Measurements from ENCODE around the gene PERP. TPM values are rescaled to one million over a fixed set of nuclear protein-coding genes. Genes with fewer than 3 reads are reported as not detected.
"Not testable (repeated sequence)": the region's sequence is repeated elsewhere in the genome, so short reads cannot be mapped to it uniquely, and the experiment has no call there.

Gene PERP
- total RNA-seq, 2 donors from 2014 or later, result 21.1 to 23.7 TPM

DNA sequence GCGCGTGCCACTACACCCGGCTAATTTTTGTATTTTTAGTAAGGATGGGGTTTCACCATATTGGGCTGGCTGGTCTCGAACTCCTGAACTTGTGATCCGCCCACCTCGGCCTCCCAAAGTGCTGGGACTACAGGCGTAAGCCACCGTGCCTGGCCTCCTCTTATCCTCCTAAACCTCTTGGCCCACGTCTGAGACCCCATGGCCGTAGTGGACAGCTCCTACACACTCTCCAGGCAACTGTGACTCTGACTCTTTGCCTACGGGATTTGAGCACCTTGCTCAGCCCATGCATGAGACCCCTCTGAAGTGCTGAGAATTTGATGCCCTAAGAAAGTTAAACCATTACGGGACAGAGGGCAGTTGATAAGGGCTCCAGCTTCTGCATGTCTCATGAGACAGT, 25.0 kb downstream of the PERP start:
- no peak overlapping the region for H3K27ac ChIP-seq
- no peaks in the 10 kb centered on the region for H3K36me3 ChIP-seq
- no peaks in the 10 kb centered on the region for H3K27me3 ChIP-seq (replicated peaks; ENCODE audit: insufficient read depth)
- TF ChIP-seq CTCF (IDR thresholded peaks at IDR 0.05), result no peak
- H3K4me3 ChIP-seq, result no peak overlapping the region
- peaks cover 4% of the 10 kb centered on the region for H3K9me3 ChIP-seq
- H3K4me1 ChIP-seq (ENCODE audit: control insufficient read depth in 1 of 2, low read depth in 2 of 2), result no peaks in the 10 kb centered on the region
- no peak for DNase-seq (ENCODE audit: low spot score)
- ATAC-seq (ENCODE audit: insufficient number of reproducible peaks, low FRiP score, low read depth), result no peak

DNA sequence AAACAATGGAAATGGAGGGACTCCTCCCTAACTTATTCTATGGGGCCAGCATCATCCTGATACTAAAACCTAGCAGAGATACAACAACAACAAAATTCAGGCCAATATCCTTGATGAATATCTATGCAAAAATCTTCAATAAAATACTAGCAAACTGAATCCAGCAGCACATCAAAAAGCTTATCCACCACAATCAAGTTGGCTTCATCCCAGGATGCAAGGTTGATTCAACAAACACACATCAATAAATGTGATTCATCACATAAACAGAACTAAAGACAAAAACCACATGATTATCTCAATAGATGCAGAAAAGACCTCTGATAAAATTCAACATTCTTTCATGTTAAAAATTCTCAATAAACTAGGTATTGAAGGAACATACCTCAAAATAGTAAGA, 27.7 kb downstream of the PERP start:
- H3K9me3 ChIP-seq; H3K27ac ChIP-seq; ATAC-seq (ENCODE audit: insufficient number of reproducible peaks, low FRiP score, low read depth); H3K4me1 ChIP-seq (ENCODE audit: control insufficient read depth in 1 of 2, low read depth in 2 of 2); H3K36me3 ChIP-seq; DNase-seq (ENCODE audit: low spot score); H3K27me3 ChIP-seq (replicated peaks; ENCODE audit: insufficient read depth); H3K4me3 ChIP-seq: not testable (repeated sequence)

- no peak overlapping the region for H3K27ac ChIP-seq
- ATAC-seq (ENCODE audit: insufficient number of reproducible peaks, low FRiP score, low read depth) (no peak), DNase-seq (ENCODE audit: low spot score) (no peak)
- no peaks in the 10 kb centered on the region for H3K36me3 ChIP-seq
- H3K4me3 ChIP-seq, result no peak overlapping the region
- H3K4me1 ChIP-seq (ENCODE audit: control insufficient read depth in 1 of 2, low read depth in 2 of 2), result no peaks in the 10 kb centered on the region
- no peak for TF ChIP-seq CTCF (IDR thresholded peaks at IDR 0.05)
- H3K27me3 ChIP-seq (replicated peaks; ENCODE audit: insufficient read depth), result no peaks in the 10 kb centered on the region
- H3K9me3 ChIP-seq, result peaks cover 4% of the 10 kb centered on the region
Measured at GRCh38 chr6:138078491-138078890, 28.7 kb downstream of the PERP start.

- Histone ChIP-seq H3K9me3 (no peaks in the 10 kb centered on the region), H3K4me1 (ENCODE audit: control insufficient read depth in 1 of 2, low read depth in 2 of 2) (no peaks in the 10 kb centered on the region), H3K27me3 (replicated peaks; ENCODE audit: insufficient read depth) (no peaks in the 10 kb centered on the region), H3K36me3 (no peaks in the 10 kb centered on the region), H3K27ac (no peak overlapping the region), H3K4me3 (no peak overlapping the region)
- no peak for DNase-seq (ENCODE audit: low spot score)
- TF ChIP-seq CTCF (IDR thresholded peaks at IDR 0.05), result no peak
- no peak for ATAC-seq (ENCODE audit: insufficient number of reproducible peaks, low FRiP score, low read depth)
Measured at GRCh38 chr6:138073264-138073663, 34.0 kb downstream of the PERP start.

DNA sequence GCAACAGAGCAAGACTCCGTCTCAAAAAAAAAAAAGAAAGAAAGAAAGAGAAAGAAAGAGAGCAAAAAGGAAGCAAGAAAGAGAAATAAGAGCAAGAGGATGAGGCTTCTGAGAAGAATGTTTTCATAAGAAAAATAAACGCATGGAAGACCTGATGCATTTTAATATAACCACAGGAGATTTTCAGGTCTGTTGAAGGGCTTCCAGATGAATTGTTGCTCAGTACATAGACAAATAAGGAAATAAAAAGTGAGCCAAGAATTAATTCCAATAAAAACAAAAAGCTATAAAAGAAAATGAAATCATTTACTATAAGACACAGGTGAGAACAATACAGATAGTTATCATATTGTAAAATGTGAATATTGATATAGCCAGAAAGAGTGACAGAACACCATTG, 43.5 kb downstream of the PERP start:
- H3K36me3 ChIP-seq, result no peaks in the 10 kb centered on the region
- ATAC-seq (ENCODE audit: insufficient number of reproducible peaks, low FRiP score, low read depth) (no peak), DNase-seq (ENCODE audit: low spot score) (no peak)
- no peak for TF ChIP-seq CTCF (IDR thresholded peaks at IDR 0.05)
- H3K9me3 ChIP-seq, result no peaks in the 10 kb centered on the region
- H3K4me3 ChIP-seq, result no peak overlapping the region
- no peaks in the 10 kb centered on the region for H3K27me3 ChIP-seq (replicated peaks; ENCODE audit: insufficient read depth)
- H3K27ac ChIP-seq, result no peak overlapping the region
- no peaks in the 10 kb centered on the region for H3K4me1 ChIP-seq (ENCODE audit: control insufficient read depth in 1 of 2, low read depth in 2 of 2)

GRCh38 chr6:138054982-138055381, 52.2 kb downstream of the PERP start:
- no peaks in the 10 kb centered on the region for H3K27me3 ChIP-seq (replicated peaks; ENCODE audit: insufficient read depth)
- no peak overlapping the region for H3K4me3 ChIP-seq
- no peaks in the 10 kb centered on the region for H3K4me1 ChIP-seq (ENCODE audit: control insufficient read depth in 1 of 2, low read depth in 2 of 2)
- ATAC-seq (ENCODE audit: insufficient number of reproducible peaks, low FRiP score, low read depth) (no peak), DNase-seq (ENCODE audit: low spot score) (no peak)
- no peaks in the 10 kb centered on the region for H3K36me3 ChIP-seq
- no peak for TF ChIP-seq CTCF (IDR thresholded peaks at IDR 0.05)
- H3K9me3 ChIP-seq, result no peaks in the 10 kb centered on the region
- H3K27ac ChIP-seq, result no peak overlapping the region

All from thoracic aorta (tissue), 2 donors.